ENCODE data around the gene MAST4.

- TF ChIP-seq CTCF (IDR thresholded peaks at IDR 0.05; ENCODE audit: insufficient read depth, low read depth, low read length): no peak
- no peak for TF ChIP-seq EZH2 (IDR thresholded peaks at IDR 0.05; ENCODE audit: insufficient read depth, low read length)
These were observed 48.8 kb downstream of the MAST4 start for GRCh38 chr5:66645039-66645438.
